Prostate gland (tissue), 2 donors: ENCODE measurements around the gene FASTK. TPM values are rescaled to one million over a fixed set of nuclear protein-coding genes. Genes with fewer than 3 reads are reported as not detected.

Experiments used
- DNase-seq: peaks from one replicate; pipeline ENCODE4 v3.0.0-alpha.2; 2019; ENCODE audit warnings: low spot score
- H3K27ac ChIP-seq, 2 donors: fragments of 200-600 bp; sonication (generic); 2 replicates each; pipeline ENCODE4 v1.5.1; 2017 to 2019
- H3K27me3 ChIP-seq: fragments of 200-600 bp; sonication (generic); replicated peaks from 2 replicates; pipeline ENCODE4 v1.5.1; 2019; ENCODE audit not compliant: insufficient read depth
- H3K36me3 ChIP-seq, 2 donors: fragments of 200-600 bp; sonication (generic); 1 replicate in 1 of 2; 2 replicates in 1 of 2; pipeline versions ENCODE4 v1.5.1 to v1.8.1; 2017 to 2019
- H3K4me1 ChIP-seq: fragments of 200-600 bp; sonication (generic); replicated peaks from 2 replicates; pipeline ENCODE4 v1.5.1; 2019
- H3K4me3 ChIP-seq, 2 donors: fragments of 200-600 bp; sonication (generic); 2 replicates each; pipeline ENCODE4 v1.5.1; 2017 to 2019
- H3K9me3 ChIP-seq: fragments of 200-600 bp; sonication (generic); 2 replicates; pipeline ENCODE4 v1.5.1; 2017
- POLR2A ChIP-seq: fragments of 450-650 bp; IDR thresholded peaks from one replicate; pipeline ENCODE4 v1.6.1; 2016; ENCODE audit warnings: antibody characterized with exemption, mild to moderate bottlenecking
- POLR2AphosphoS5 ChIP-seq: sonication (generic); formaldehyde crosslinking; IDR thresholded peaks from one replicate; pipeline ENCODE4 v1.6.1; 2017; ENCODE audit warnings: antibody characterized with exemption
- WGBS: methylation state at CpG from one replicate; pipeline ENCODE4 v1.1.5; 2018; 5-methylcytosine and 5-hydroxymethylcytosine counted together
- intact Hi-C: fragments of 100-400 bp; cut with DNase I; formaldehyde crosslinking; loops from one replicate; pipeline ENCODE4 v1.14.2; 2022
- total RNA-seq, 2 donors: library from RNA; depleted of rRNA; stranded (reverse); fragments of >200 nt; gene quantifications; one replicate each; pipeline ENCODE4 v1.1.0, GENCODE V29; 2016
- TF ChIP-seq, protein P1 (sequence below), 4 experiments: fragments of 200-600 bp in 2 of 4; fragments of 450-650 bp in 2 of 4; sonication (generic) in 2 of 4; IDR thresholded peaks; 1 replicate in 3 of 4; 2 replicates in 1 of 4; pipeline ENCODE4 v1.5.1; 2016 to 2019; ENCODE audit warnings: antibody characterized with exemption in 4 of 4, mild to moderate bottlenecking in 2 of 4, moderate library complexity in 2 of 4

Gene FASTK
- total RNA-seq, 2 donors from 2014 or later = 107 to 122 TPM

DNA sequence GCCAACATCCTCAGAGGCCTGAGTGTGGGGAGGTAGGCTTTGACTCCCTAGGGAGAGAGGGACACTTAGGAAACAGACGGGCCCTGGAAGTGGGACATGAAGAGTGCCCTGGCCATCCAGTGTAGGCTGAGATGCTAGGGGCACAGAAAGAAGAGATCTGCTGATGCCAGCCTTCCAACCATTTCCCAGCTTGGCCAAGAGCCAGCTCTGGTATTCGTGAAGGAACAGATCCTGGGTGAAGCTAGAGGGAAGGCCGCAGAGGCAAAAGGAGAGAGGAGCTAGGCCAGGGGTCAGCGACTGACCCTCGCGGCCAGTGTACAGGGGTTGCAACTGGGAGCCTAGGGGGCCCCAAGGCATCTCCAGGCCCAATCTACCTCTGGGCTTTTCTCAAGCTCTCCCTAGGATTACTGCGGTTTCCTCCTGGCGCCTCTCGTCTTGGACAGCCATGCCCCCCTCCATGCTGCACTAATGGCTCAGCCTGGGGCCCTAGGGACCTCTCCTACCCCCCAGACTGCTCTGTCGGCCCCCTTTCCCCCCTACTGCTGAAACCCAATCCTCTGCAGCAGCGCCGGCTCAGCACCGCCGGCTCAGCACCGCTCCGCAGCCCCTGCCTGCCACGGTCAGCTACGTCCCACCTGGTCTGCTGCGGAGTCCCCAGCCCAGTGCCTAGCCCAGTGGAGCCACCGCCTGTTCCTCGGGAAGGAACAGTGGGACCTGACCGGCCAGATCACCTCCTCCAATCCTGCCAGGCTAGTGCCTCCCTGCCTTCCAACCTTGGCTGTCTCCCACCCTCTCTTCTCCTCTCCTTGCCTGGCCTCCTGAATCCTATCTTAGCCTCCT lies 32.4 kb downstream of the FASTK start, which contains the start of gene ASIC3:
Gene ASIC3 (plus strand): TSS at position 556 of the 840 bp plus-strand sequence. CDS start 355 bp downstream, outside the sequence.
- Histone ChIP-seq H3K36me3 (peaks cover 0 to 4% of the 10 kb centered on the region in 2 donors), H3K27me3 (no peaks in the 10 kb centered on the region), H3K27ac (no peak within 1 kb of the TSS), H3K4me3 (no peak within 1 kb of the TSS), H3K4me1 (no peaks in the 10 kb centered on the region), H3K9me3 (no peaks in the 10 kb centered on the region)
- intact Hi-C loops = no loop called here
- no peak for TF ChIP-seq POLR2A
- TF ChIP-seq, protein P1, sequence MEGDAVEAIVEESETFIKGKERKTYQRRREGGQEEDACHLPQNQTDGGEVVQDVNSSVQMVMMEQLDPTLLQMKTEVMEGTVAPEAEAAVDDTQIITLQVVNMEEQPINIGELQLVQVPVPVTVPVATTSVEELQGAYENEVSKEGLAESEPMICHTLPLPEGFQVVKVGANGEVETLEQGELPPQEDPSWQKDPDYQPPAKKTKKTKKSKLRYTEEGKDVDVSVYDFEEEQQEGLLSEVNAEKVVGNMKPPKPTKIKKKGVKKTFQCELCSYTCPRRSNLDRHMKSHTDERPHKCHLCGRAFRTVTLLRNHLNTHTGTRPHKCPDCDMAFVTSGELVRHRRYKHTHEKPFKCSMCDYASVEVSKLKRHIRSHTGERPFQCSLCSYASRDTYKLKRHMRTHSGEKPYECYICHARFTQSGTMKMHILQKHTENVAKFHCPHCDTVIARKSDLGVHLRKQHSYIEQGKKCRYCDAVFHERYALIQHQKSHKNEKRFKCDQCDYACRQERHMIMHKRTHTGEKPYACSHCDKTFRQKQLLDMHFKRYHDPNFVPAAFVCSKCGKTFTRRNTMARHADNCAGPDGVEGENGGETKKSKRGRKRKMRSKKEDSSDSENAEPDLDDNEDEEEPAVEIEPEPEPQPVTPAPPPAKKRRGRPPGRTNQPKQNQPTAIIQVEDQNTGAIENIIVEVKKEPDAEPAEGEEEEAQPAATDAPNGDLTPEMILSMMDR (IDR thresholded peaks at IDR 0.05) = no peak
- WGBS = 67% methylated on average over 22 of the region's 22 CpGs
- no peak for DNase-seq

DNA sequence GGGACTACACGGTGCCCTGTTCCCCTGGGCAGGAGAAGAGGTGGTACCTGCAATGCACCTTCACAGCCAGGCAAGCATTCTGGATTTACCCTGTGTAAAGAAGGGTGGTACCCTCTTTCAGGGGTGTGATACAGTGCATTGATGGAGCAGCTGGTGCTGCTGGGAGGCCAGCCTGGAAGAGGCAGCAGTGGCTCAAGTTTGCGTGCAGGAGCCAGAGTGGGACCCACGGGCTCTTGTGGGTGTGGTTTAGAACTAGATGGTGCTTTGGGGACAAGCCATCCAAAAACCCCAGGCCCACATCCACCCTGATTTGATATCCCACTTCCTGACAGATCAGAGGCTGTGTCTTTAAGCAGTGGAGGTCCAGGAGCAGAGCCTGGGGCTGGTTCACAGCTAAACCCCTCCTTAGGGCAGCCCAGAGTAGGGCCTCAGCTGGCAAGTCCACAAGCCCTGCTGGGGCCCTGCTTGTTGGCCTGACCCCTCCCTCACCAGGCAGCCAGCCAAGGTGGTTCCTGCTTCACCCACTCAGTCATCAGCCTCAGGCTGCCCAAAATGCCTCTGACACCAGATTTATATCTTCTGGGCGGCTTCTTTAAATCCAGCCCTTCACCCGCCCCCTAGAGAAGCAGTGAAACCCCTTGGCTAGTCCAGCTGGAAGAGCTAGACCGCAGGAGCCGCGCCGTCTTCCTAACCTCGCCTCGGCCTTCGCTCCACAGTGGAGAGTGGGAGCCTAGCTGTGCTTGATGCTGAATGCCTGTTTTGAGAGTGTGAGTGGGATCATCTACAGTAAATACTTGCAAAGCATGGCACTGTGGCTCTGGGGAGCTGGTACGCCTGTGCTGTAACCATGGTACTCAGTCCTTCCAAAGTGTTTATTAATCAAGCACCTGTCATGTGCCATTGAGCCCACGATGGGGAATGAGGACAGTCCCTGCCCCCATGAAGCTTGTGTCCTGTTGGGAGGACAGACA lies 33.7 kb downstream of the FASTK start:
- no peaks in the 10 kb centered on the region for H3K27me3 ChIP-seq
- H3K4me3 ChIP-seq = no peak overlapping the region
- no peak for TF ChIP-seq POLR2AphosphoS5
- TF ChIP-seq, protein P1 (IDR thresholded peaks at IDR 0.05) = no peak
- no peaks in the 10 kb centered on the region for H3K4me1 ChIP-seq
- 22% methylated on average over 14 of the region's 14 CpGs for WGBS
- intact Hi-C loops = no loop called here
- H3K9me3 ChIP-seq = no peaks in the 10 kb centered on the region
- no peak for DNase-seq
- peaks cover 0 to 4% of the 10 kb centered on the region in 2 donors for H3K36me3 ChIP-seq
- H3K27ac ChIP-seq = no peak overlapping the region

DNA sequence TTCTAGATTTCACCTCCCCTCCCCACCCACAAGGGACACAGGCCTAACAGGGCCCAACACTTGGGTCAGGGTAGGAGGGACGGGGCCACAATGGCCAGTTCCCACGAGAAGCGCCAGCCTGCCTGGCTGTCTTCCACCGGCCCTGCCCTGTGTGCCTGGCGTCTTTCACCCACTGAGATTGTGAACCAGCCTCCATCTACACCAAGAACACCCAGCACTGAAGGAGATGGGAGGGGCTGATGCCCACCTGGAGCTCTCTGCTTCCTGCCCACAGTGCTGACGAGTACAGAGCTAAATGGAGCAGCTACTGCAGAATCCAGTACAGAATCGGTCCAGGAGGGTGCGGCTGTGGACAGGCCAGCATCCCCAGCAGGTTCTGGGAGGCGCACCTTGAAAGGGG lies 34.6 kb downstream of the FASTK start:
- Histone ChIP-seq H3K36me3 (peaks cover 0 to 4% of the 10 kb centered on the region in 2 donors), H3K4me3 (no peak overlapping the region), H3K27ac (no peak overlapping the region), H3K4me1 (no peaks in the 10 kb centered on the region), H3K9me3 (no peaks in the 10 kb centered on the region), H3K27me3 (no peaks in the 10 kb centered on the region)
- DNase-seq = no peak
- 84% methylated on average over 9 of the region's 9 CpGs for WGBS
- TF ChIP-seq, protein P1 (IDR thresholded peaks at IDR 0.05) = no peak
- TF ChIP-seq POLR2AphosphoS5 = no peak
- intact Hi-C loops = no loop called here

DNA sequence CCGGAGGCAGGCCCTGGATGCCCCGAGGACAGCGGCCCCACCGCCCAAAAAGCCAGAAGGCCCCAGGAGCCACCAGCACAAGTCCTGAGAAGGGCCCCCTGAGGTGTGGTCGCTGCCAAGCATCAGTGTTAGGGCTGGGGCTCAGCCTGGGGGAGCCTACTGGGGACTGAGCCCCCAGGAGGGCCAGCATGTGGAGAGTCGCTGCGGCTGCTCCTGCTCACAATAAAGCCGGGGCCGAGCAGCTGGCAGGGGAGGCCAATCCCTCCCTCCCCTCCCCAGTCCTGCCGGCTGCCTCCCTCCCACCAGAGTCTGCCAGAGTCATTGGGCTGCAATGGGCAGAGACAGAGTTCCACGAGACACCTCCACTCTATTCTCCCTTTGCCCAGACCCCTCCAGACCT lies 35.3 kb downstream of the FASTK start:
- no peak for TF ChIP-seq POLR2A
- TF ChIP-seq, protein P1 (IDR thresholded peaks at IDR 0.05) = no peak
- TF ChIP-seq POLR2AphosphoS5 = no peak
- DNase-seq = no peak
- no peaks in the 10 kb centered on the region for H3K27me3 ChIP-seq
- no peak overlapping the region for H3K4me3 ChIP-seq
- intact Hi-C loops = no loop called here
- 80% methylated on average over 11 of the region's 11 CpGs for WGBS
- no peak overlapping the region for H3K27ac ChIP-seq
- no peaks in the 10 kb centered on the region for H3K9me3 ChIP-seq
- no peaks in the 10 kb centered on the region for H3K4me1 ChIP-seq
- peaks cover 0 to 4% of the 10 kb centered on the region in 2 donors for H3K36me3 ChIP-seq
